NT2/D1 (cell line): ENCODE measurements around the gene SYNDIG1.

ENCODE experiments used
- SUZ12 ChIP-seq: IDR thresholded peaks from 2 replicates; pipeline ENCODE4 v1.6.1; 2011; ENCODE audit not compliant: insufficient read length, insufficient read depth; ENCODE audit errors: extremely low read depth
- YY1 ChIP-seq: IDR thresholded peaks from 2 replicates; pipeline ENCODE4 v1.6.1; 2011; ENCODE audit not compliant: insufficient read length, insufficient read depth
- ZNF274 ChIP-seq: IDR thresholded peaks from 2 replicates; pipeline ENCODE4 v1.6.1; 2011; ENCODE audit warnings: mild to moderate bottlenecking, low read depth, low read length

- TF ChIP-seq ZNF274 (no peak), YY1 (no peak), SUZ12 (no peak)
These were observed 171.3 kb downstream of the SYNDIG1 start for GRCh38 chr20:24640686-24641085.
